HL-60/S4 treated with retinoic acid at 250 ng/mL for 4 days and 3 days (cell line): Measurements from ENCODE around the gene OR51M1.
"Not testable (repeated sequence)": the region's sequence is repeated elsewhere in the genome, so short reads cannot be mapped to it uniquely, and the experiment has no call there.

ENCODE experiments used
- in situ Hi-C: fragments of 300-500 bp; cut with MboI; formaldehyde crosslinking; loops from 2 replicates; pipeline ENCODE4 v1.7.0; 2022; ENCODE audit warnings: low sequenced_read_pairs

OR51M1 gene

GRCh38 chr11:5383576-5383975 is at the start of gene OR51M1:
Gene OR51M1, plus strand, starts transcription at chr11:5383812. Its CDS starts 5,587 bp downstream, at chr11:5389399.
- in situ Hi-C loops: no loop called here

- in situ Hi-C loops: no loop called here
Observed at GRCh38 chr11:5335170-5335569, 48.4 kb upstream of the OR51M1 start.

GRCh38 chr11:5336331-5336730 is 47.3 kb upstream of the OR51M1 start:
- in situ Hi-C loops: no loop called here

GRCh38 chr11:5337253-5337652 is 46.4 kb upstream of the OR51M1 start:
- in situ Hi-C loops: not testable (repeated sequence)

GRCh38 chr11:5339771-5340322 is 43.8 kb upstream of the OR51M1 start:
- in situ Hi-C loops: no loop called here

GRCh38 chr11:5343474-5344335 is 39.9 kb upstream of the OR51M1 start, which contains the start of gene OR51B5:
Gene OR51B5, minus strand, starts transcription at chr11:5343524. Its CDS starts 0 bp downstream, at chr11:5343524.
- in situ Hi-C loops: no loop called here

- in situ Hi-C loops: no loop called here
Observed at GRCh38 chr11:5345831-5346230, 37.8 kb upstream of the OR51M1 start.

GRCh38 chr11:5348551-5349194 is 34.9 kb upstream of the OR51M1 start:
- in situ Hi-C loops: no loop called here

GRCh38 chr11:5349550-5349949 is 34.1 kb upstream of the OR51M1 start:
- in situ Hi-C loops: no loop called here

- in situ Hi-C loops: no loop called here
Observed at GRCh38 chr11:5351208-5351607, 32.4 kb upstream of the OR51M1 start, which contains the start of gene OR51B6. Gene OR51B6, plus strand, starts transcription at chr11:5351508. Its CDS starts 0 bp downstream, at chr11:5351508.

- in situ Hi-C loops: not testable (repeated sequence)
Observed at GRCh38 chr11:5356031-5356430, 27.6 kb upstream of the OR51M1 start.

GRCh38 chr11:5362017-5362625 is 21.5 kb upstream of the OR51M1 start:
- in situ Hi-C loops: no loop called here

GRCh38 chr11:5363679-5364078 is 19.9 kb upstream of the OR51M1 start:
- in situ Hi-C loops: no loop called here

- in situ Hi-C loops: no loop called here
Observed at GRCh38 chr11:5364214-5364613, 19.4 kb upstream of the OR51M1 start.

GRCh38 chr11:5366365-5366764 is 17.2 kb upstream of the OR51M1 start:
- in situ Hi-C loops: not testable (repeated sequence)

- in situ Hi-C loops: no loop called here
Observed at GRCh38 chr11:5366856-5367255, 16.8 kb upstream of the OR51M1 start.

- in situ Hi-C loops: no loop called here
Observed at GRCh38 chr11:5367448-5368074, 16.1 kb upstream of the OR51M1 start.

GRCh38 chr11:5368502-5369043 is 15.0 kb upstream of the OR51M1 start:
- in situ Hi-C loops: no loop called here

- in situ Hi-C loops: no loop called here
Observed at GRCh38 chr11:5369789-5370188, 13.8 kb upstream of the OR51M1 start.

- in situ Hi-C loops: no loop called here
Observed at GRCh38 chr11:5380740-5381342, 2.8 kb upstream of the OR51M1 start.
